GM21786 (cell line): ENCODE measurements around the gene ACTR6.
"Not testable (repeated sequence)": the region's sequence is repeated elsewhere in the genome, so short reads cannot be mapped to it uniquely, and the experiment has no call there.

Source experiments
- ATAC-seq: cut with Tn5 transposase; IDR thresholded peaks from one replicate; pipeline ENCODE4 v1.9.1; 2021; ENCODE audit not compliant: unreplicated experiment

ACTR6 gene

GRCh38 chr12:100184549-100185145 lies 16.0 kb upstream of the ACTR6 start:
- ATAC-seq, result no peak

- peak; percentile 86 for ATAC-seq
Measured at GRCh38 chr12:100185361-100185894, 15.2 kb upstream of the ACTR6 start.

- no peak for ATAC-seq
Measured at GRCh38 chr12:100186071-100186470, 14.5 kb upstream of the ACTR6 start.

GRCh38 chr12:100187068-100187467 lies 13.5 kb upstream of the ACTR6 start:
- ATAC-seq, result no peak

GRCh38 chr12:100187857-100188519 lies 12.6 kb upstream of the ACTR6 start:
- no peak for ATAC-seq

- ATAC-seq, result not testable (repeated sequence)
Measured at GRCh38 chr12:100188888-100189635, 11.6 kb upstream of the ACTR6 start.

GRCh38 chr12:100189636-100190394 lies 10.8 kb upstream of the ACTR6 start:
- no peak for ATAC-seq

- ATAC-seq, result no peak
Measured at GRCh38 chr12:100193085-100193484, 7.5 kb upstream of the ACTR6 start.

- no peak for ATAC-seq
Measured at GRCh38 chr12:100197486-100197885, 3.1 kb upstream of the ACTR6 start.

- ATAC-seq, result no peak
Measured at GRCh38 chr12:100199023-100199346, 1.6 kb upstream of the ACTR6 start.

- peak; percentile 74 for ATAC-seq
Measured at GRCh38 chr12:100199347-100200149, 1.1 kb upstream of the ACTR6 start.

- ATAC-seq, result no peak
Measured at GRCh38 chr12:100201604-100202423, 1.2 kb downstream of the ACTR6 start.

GRCh38 chr12:100207311-100207710 lies 6.7 kb downstream of the ACTR6 start:
- ATAC-seq, result no peak

GRCh38 chr12:100208834-100209233 lies 8.2 kb downstream of the ACTR6 start:
- no peak for ATAC-seq

GRCh38 chr12:100211698-100212097 lies 11.1 kb downstream of the ACTR6 start:
- ATAC-seq, result no peak

GRCh38 chr12:100213016-100213891 lies 12.6 kb downstream of the ACTR6 start:
- no peak for ATAC-seq

- no peak for ATAC-seq
Measured at GRCh38 chr12:100214518-100214917, 13.9 kb downstream of the ACTR6 start.

GRCh38 chr12:100215209-100215608 lies 14.6 kb downstream of the ACTR6 start:
- ATAC-seq, result no peak

- no peak for ATAC-seq
Measured at GRCh38 chr12:100216337-100216736, 15.7 kb downstream of the ACTR6 start.
